H1 (cell line): ENCODE measurements around the gene CDT1. TPM values are rescaled to one million over a fixed set of nuclear protein-coding genes. Genes with fewer than 3 reads are reported as not detected.

ENCODE experiments used
- GABPA ChIP-seq: IDR thresholded peaks from 2 replicates; pipeline ENCODE4 v1.6.1; 2011; ENCODE audit warnings: mild to moderate bottlenecking, low read length, moderate library complexity, borderline replicate concordance; ENCODE audit not compliant: insufficient read depth
- MAFK ChIP-seq: IDR thresholded peaks from 2 replicates; pipeline ENCODE4 v1.6.1; 2012; ENCODE audit warnings: low read depth, mild to moderate bottlenecking, improper control_type of control experiment, low read length
- polyA plus RNA-seq, 7 experiments: library from polyadenylated mRNA; depleted of rRNA in 3 of 7; stranded (reverse) in 5 of 7; unstranded in 2 of 7; fragments of >200 nt in 5 of 7; fragments of 200-250 nt in 2 of 7; gene quantifications; 1 replicate in 5 of 7; 2 replicates in 1 of 7; 4 replicates in 1 of 7; pipeline versions ENCODE4 v1.2.1 to v1.2.3, GENCODE V29; 2011 to 2013; ENCODE audit warnings: missing spikeins in 2 of 7, mixed read lengths in 2 of 7
- total RNA-seq: library from RNA; stranded (reverse); fragmentation: NEBNext Ultra II Directional; extraction: Animal tissue kit (Norgen Biotek cat#: 25700); gene quantifications from 2 replicates; pipeline ENCODE4 v1.2.1, GENCODE V29; 2021

Gene CDT1
- total and polyA plus RNA-seq, 2 of the 8 experiments (the other 6 are each of a cell fraction or from before 2014, with no cell fraction given) = 76.7 to 95.4 TPM

DNA sequence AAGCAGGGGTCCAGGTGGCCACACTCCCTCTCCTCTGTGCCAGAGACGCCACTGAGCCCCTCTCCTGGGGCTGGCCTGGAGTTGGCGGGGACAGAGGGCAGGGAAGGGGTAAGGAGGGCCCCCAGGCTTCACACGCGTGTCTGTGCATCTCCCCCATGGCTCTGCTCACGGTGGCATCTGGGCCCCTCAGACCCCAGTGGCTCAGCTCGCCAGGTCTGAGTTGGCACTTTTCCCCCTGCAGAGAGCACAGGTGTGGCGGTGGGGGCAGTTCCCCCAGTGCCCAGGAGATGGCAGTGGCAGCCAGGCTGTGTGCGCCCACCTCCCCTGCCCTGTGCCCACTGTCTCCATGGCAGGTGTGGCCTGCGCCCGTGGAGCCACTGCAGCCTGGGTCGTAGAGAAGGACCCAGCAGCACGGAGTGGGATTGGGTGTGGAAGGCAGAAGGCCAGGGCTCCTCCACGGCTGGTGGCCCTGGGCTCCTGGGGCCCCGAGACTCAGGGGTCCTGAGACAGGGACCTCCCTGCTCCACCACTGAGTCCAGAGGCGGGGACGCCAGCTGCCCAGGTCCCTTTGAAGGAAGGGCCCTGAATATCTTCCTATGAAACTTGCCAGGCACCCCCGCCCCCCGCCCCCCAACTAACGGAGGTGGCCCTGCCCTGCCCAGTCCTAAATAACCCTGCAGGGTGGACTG is 12.5 kb downstream of the CDT1 start (continued):
- TF ChIP-seq GABPA (peak; percentile 78; the same call in 1 of the 2 replicates), MAFK (peak; percentile 31; the same call in 1 of the 2 replicates)
